SK-N-MC (cell line): ENCODE data around the gene CORO1C.

Source experiments
- DNase-seq: peaks from one replicate; pipeline ENCODE4 v3.0.0-alpha.2; 2011; ENCODE audit warnings: low read depth, low spot score
- H3K27ac ChIP-seq: fragments of 200-600 bp; sonication (generic); 2 replicates; pipeline ENCODE4 v1.5.1; 2016; ENCODE audit warnings: mixed run types
- H3K36me3 ChIP-seq: fragments of 200-600 bp; sonication (generic); 2 replicates; pipeline ENCODE4 v1.6.1; 2017; ENCODE audit warnings: antibody characterized with exemption, low read length, mixed read lengths; ENCODE audit not compliant: insufficient read depth
- H3K4me3 ChIP-seq: fragments of 200-600 bp; sonication (generic); 2 replicates; pipeline ENCODE4 v1.5.1; 2016
- H3K9ac ChIP-seq: fragments of 200-600 bp; sonication (generic); 2 replicates; pipeline ENCODE4 v1.8.0; 2017; ENCODE audit warnings: mixed run types, mixed read lengths; ENCODE audit not compliant: insufficient read length
- H3K9me3 ChIP-seq: fragments of 200-600 bp; sonication (generic); 2 replicates; pipeline ENCODE4 v1.6.1; 2017; ENCODE audit warnings: low read depth, mild to moderate bottlenecking, antibody characterized with exemption, low read length, moderate library complexity, mixed read lengths
- EZH2 ChIP-seq: fragments of 200-600 bp; sonication (generic); IDR thresholded peaks from one replicate; pipeline ENCODE4 v1.6.1; 2017; ENCODE audit warnings: antibody characterized with exemption
- FOXP2 ChIP-seq: optimal IDR thresholded peaks from 2 replicates; pipeline ENCODE3; 2011; ENCODE audit warnings: mild to moderate bottlenecking, moderate library complexity; ENCODE audit not compliant: insufficient read depth; ENCODE audit errors: extremely low read length, control extremely low read depth
- POLR2AphosphoS5 ChIP-seq: IDR thresholded peaks from 2 replicates; pipeline ENCODE4 v1.6.1; 2012; ENCODE audit warnings: mild to moderate bottlenecking, low read depth, low read length, borderline replicate concordance

Gene CORO1C

DNA sequence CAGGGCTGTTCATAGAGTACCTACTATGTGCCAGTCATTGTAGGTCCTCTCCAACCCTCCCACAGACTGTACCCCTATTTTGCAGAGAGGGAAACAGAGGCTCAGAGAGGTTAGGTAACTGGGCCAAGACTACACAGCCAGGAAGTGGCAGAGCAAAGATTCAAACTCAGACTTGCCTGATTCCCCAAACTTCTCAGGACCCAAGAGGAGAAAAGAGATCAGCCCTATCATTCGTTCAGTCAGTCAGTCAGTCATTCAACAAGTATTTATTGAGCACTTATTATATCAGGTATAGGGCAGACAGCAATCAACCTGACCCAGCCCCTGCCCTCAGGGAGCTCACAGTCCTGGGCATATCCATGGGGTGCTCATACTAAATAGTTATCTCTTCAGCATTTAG is 39.6 kb upstream of the CORO1C start:
- Histone ChIP-seq H3K4me3 (no peak overlapping the region), H3K36me3 (no peaks in the 10 kb centered on the region), H3K27ac (no peak overlapping the region), H3K9me3 (no peaks in the 10 kb centered on the region), H3K9ac (no peak overlapping the region)
- TF ChIP-seq POLR2AphosphoS5: no peak
- no peak for TF ChIP-seq FOXP2
- no peak for TF ChIP-seq EZH2
- DNase-seq: no peak

- Histone ChIP-seq H3K27ac (no peak overlapping the region), H3K36me3 (no peaks in the 10 kb centered on the region), H3K4me3 (no peak overlapping the region), H3K9ac (no peak overlapping the region), H3K9me3 (no peaks in the 10 kb centered on the region)
- TF ChIP-seq EZH2 (no peak), POLR2AphosphoS5 (no peak), FOXP2 (no peak)
- no peak for DNase-seq
These were observed 39.0 kb upstream of the CORO1C start for GRCh38 chr12:108770269-108770829.

DNA sequence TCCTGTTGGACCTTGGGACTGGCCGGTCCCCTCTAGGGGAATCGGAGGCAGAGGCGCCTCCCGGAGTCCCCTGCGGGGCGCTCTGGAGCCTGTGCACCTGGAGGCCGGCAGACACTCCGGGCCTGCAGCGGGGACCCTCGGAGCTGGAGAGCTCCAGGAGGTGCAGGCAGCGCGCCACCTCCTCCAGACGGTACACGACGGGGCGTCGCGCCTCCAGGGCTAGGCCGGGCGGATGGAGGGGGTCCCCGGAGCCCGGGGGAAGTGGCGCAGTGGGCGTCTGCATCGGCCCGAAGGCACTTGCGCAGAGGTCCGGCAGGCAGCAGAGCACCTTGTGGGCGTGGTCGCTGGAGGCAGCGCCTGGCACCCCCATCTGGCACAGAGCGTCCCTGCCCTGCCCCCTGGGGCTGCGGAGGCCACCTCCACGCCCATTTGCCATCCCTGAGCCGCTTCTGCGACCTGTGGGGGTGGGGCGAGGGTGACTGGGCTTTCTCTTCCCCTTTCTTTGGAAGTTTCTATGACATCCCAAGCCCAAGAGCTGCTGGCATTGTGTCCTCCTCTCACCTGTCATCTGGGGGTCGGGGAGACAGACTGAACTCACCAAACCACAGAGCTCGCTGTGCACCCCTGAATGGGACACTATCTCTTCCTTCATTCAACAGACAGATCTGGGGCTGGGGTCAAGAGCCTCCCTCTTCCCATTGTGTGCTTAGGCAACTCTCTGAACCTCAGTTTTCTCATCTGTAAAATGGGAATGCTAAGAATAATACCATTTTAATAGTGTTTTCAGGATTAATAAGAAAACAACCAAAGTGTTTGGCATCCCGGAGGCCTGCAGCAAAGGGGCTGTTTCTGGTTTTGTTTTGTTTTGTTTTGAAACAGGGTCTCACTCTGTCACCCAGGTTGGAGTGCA is 37.5 kb upstream of the CORO1C start:
- DNase-seq: no peak
- Histone ChIP-seq H3K9me3 (no peaks in the 10 kb centered on the region), H3K36me3 (no peaks in the 10 kb centered on the region), H3K27ac (no peak overlapping the region), H3K4me3 (no peak overlapping the region), H3K9ac (no peak overlapping the region)
- TF ChIP-seq FOXP2 (no peak), EZH2 (no peak), POLR2AphosphoS5 (no peak)

GRCh38 chr12:108766294-108766693 is 35.0 kb upstream of the CORO1C start:
- no peak overlapping the region for H3K9ac ChIP-seq
- no peak for TF ChIP-seq POLR2AphosphoS5
- no peak for TF ChIP-seq EZH2
- no peak for TF ChIP-seq FOXP2
- H3K36me3 ChIP-seq: no peaks in the 10 kb centered on the region
- no peak overlapping the region for H3K4me3 ChIP-seq
- no peaks in the 10 kb centered on the region for H3K9me3 ChIP-seq
- DNase-seq: no peak
- H3K27ac ChIP-seq: no peak overlapping the region

DNA sequence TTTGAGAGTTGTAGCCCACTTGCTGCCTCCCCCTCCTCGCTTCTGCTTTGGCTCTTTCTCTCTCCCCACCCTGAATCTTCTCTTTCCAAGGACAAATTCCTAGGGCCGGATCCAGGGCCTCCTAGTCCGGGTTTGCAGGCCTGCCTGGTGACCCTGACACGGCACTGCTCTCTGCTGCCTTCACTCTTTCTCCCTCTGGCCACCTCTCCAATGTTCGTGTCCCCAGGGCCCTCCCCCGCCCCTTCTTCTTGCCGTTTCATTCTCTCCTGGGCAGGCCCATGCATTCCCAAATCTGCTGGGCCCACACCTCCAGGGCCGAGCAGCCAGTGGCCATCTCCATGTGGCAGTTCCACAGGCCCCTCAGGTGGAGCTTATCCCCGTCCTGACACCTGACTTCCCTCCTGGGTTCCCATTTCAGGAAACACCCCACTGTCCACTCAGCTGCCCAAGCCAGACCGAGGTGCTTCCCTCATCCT is 34.0 kb upstream of the CORO1C start:
- H3K27ac ChIP-seq: no peak overlapping the region
- H3K4me3 ChIP-seq: no peak overlapping the region
- no peaks in the 10 kb centered on the region for H3K9me3 ChIP-seq
- H3K36me3 ChIP-seq: no peaks in the 10 kb centered on the region
- H3K9ac ChIP-seq: no peak overlapping the region
- TF ChIP-seq POLR2AphosphoS5 (no peak), FOXP2 (no peak), EZH2 (no peak)
- no peak for DNase-seq

- Histone ChIP-seq H3K4me3 (no peak overlapping the region), H3K9ac (no peak overlapping the region), H3K27ac (no peak overlapping the region), H3K36me3 (no peaks in the 10 kb centered on the region), H3K9me3 (no peaks in the 10 kb centered on the region)
- DNase-seq: no peak
- TF ChIP-seq EZH2 (no peak), FOXP2 (no peak), POLR2AphosphoS5 (no peak)
These were observed 33.4 kb upstream of the CORO1C start for GRCh38 chr12:108764540-108765288.

GRCh38 chr12:108761226-108761625 is 29.9 kb upstream of the CORO1C start:
- DNase-seq: no peak
- TF ChIP-seq FOXP2: no peak
- no peak for TF ChIP-seq EZH2
- TF ChIP-seq POLR2AphosphoS5: no peak
- Histone ChIP-seq H3K9me3 (no peaks in the 10 kb centered on the region), H3K9ac (no peak overlapping the region), H3K36me3 (no peaks in the 10 kb centered on the region), H3K27ac (no peak overlapping the region), H3K4me3 (no peak overlapping the region)

DNA sequence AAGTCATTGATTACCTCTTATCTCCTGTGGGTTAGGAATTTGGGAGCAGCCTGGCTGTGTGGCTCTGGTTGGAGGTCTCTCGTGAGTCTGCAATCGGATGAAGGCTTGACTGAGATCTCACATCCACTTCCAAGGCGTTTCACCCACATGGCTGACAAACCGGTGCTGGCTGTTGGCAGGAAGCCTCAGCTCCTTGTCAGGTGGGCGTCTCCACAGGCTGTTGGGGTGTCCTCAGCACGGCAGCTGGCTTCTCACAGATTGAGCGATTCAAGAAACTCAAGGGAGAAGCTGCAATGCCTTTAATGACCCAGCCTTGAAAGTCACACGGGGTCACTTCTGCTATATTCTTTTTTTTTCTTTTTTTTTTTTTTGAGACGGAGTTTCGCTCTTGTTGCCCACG is 28.6 kb upstream of the CORO1C start:
- H3K36me3 ChIP-seq: no peaks in the 10 kb centered on the region
- H3K9me3 ChIP-seq: no peaks in the 10 kb centered on the region
- no peak overlapping the region for H3K9ac ChIP-seq
- H3K27ac ChIP-seq: no peak overlapping the region
- DNase-seq: no peak
- no peak for TF ChIP-seq POLR2AphosphoS5
- no peak for TF ChIP-seq FOXP2
- TF ChIP-seq EZH2: no peak
- no peak overlapping the region for H3K4me3 ChIP-seq
